ENCODE measurements around the gene OR51E1.

DNA sequence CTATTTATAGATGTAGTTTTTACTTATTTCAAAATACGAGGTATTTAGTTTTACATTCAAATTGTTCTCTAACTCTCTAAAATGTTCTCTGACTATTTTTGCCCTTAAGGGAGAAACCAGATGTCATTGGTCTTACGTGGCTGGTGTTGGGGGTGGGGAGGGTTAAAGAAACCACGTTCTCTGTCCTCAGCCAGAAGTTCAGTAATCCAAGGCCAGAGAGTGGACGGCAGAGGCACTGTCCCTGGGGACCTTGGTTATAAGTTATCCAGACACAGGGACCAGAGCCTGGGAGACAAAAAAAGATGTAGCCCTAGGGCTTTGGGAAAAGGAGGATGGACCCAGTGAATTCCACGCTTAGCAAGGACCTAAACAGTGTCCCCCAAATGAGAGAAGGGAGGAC lies 706 bp upstream of the OR51E1 start:
- TF ChIP-seq CTCF (IDR thresholded peaks at IDR 0.05; ENCODE audit: low read depth, low read length, poor library complexity, severe bottlenecking), result no peak
- TF ChIP-seq EZH2phosphoT487 (IDR thresholded peaks at IDR 0.05; ENCODE audit: borderline replicate concordance, low read length), result no peak

All from DOHH2 (cell line).